HAP-1 (cell line): ENCODE data around the gene CLMP.
A peak's percentile ranks its signal among the peaks of the same experiment; 100 is the strongest.

Experiments used
- DNase-seq, 2 experiments: peaks; one replicate each; pipeline ENCODE4 v3.0.0-alpha.2; 2016 to 2020; ENCODE audit warnings: low spot score in 2 of 2
- H3K27me3 ChIP-seq: fragments of 250-450 bp; sonication (Bioruptor Pico); 2 replicates; pipeline ENCODE4 v1.5.1; 2020; ENCODE audit warnings: low read depth, mild to moderate bottlenecking, moderate library complexity
- H3K36me3 ChIP-seq: fragments of 250-450 bp; sonication (Bioruptor Pico); replicated peaks from 2 replicates; pipeline ENCODE4 v1.5.1; 2020; ENCODE audit warnings: mild to moderate bottlenecking
- H3K4me1 ChIP-seq: fragments of 250-450 bp; sonication (Bioruptor Pico); 2 replicates; pipeline ENCODE4 v1.5.1; 2020; ENCODE audit warnings: mild to moderate bottlenecking
- H3K4me3 ChIP-seq: fragments of 250-450 bp; sonication (Bioruptor Pico); 2 replicates; pipeline ENCODE4 v1.5.1; 2020; ENCODE audit warnings: mild to moderate bottlenecking, moderate library complexity
- H3K9me3 ChIP-seq: fragments of 250-450 bp; sonication (Bioruptor Pico); 2 replicates; pipeline ENCODE4 v1.5.1; 2020; ENCODE audit warnings: mild to moderate bottlenecking, moderate library complexity
- in situ Hi-C: fragments of 300-500 bp; cut with MboI; formaldehyde crosslinking; loops from 3 replicates; pipeline ENCODE4 v1.14.3; 2020; ENCODE audit warnings: low sequenced_read_pairs, inconsistent platforms, mixed read lengths

The CLMP gene

DNA sequence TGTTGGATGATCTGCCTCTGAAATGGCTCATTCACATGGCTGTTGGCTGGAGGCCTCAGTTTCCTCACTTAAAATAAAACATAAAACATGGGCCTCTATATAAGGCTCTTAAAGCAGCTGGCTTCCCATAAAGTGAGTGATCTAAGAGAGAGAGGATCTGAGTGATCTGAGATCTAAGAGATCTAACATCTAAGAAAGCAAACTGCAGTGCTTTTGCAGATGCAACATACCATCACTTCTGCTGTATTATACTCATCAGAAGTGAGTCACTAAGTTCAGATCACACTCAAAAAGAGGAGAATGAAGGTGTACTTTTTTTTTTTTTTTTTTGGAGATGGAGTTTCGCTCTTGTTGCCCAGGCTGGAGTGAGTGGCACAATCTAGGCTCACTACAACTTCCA is 115.0 kb downstream of the CLMP start:
- H3K9me3 ChIP-seq, result no peaks in the 10 kb centered on the region
- DNase-seq, result no peak
- no peaks in the 10 kb centered on the region for H3K36me3 ChIP-seq
- no peak overlapping the region for H3K4me3 ChIP-seq
- H3K27me3 ChIP-seq, result no peaks in the 10 kb centered on the region
- H3K4me1 ChIP-seq, result no peaks in the 10 kb centered on the region
- in situ Hi-C loops, result no loop called here

DNA sequence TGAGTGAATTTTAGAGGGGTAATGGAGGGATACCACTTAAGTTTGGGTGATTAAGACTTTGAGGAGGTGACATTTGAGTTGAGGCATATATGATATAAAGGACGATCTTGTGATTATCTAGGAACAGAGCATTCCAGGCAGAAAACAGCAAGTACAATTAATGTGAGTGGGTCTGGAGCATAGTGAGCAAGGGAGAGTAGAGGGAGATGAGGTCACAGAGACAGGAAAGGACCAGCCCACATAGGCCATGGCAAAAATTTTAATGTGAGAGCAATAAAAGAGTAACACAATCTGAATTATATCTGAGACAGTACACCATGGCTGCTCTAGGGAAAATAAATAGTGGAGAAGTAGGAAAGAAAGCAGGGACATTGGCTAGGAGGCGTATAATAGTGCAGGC is 118.6 kb downstream of the CLMP start:
- no peaks in the 10 kb centered on the region for H3K9me3 ChIP-seq
- H3K4me3 ChIP-seq, result no peak overlapping the region
- no peaks in the 10 kb centered on the region for H3K4me1 ChIP-seq
- no peak for DNase-seq
- H3K27me3 ChIP-seq, result no peaks in the 10 kb centered on the region
- H3K36me3 ChIP-seq, result no peaks in the 10 kb centered on the region
- in situ Hi-C loops, result no loop called here

DNA sequence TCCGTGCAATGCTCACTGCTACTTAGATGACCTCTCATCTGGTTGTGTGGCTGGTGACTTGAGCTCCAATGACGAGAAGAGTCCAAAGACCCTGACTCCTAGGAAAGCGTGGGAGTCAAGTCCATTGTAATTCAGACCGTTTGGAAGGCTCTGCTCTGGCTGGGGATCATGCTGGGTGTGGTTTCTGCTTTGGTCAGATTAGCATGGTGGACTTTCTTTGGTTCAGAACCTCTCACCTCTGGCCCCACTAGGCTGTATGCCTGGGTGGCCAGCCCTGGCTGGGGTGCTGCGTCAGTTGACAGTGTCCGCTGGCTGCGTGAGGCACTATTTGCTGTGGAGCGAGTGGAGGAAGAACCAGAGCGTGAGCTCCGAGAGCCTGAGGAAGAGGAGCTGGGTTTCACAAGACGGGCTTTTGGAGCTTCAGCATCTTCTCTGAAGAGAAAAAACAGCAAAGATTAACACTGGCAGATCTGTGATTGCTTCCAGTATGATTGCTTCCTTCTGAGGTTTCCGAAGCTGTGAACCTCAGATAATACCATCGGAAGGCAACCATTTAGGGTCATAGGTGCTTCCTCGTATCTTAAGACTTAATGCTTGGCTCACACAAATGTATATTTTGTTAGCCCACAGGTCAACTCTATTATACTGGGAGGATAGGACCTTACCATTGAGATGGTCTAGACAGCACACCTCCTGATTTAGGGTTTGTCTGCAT is 121.5 kb downstream of the CLMP start:
- DNase-seq, result no peak
- H3K9me3 ChIP-seq, result no peaks in the 10 kb centered on the region
- H3K4me1 ChIP-seq, result peaks cover 19% of the 10 kb centered on the region
- H3K36me3 ChIP-seq, result no peaks in the 10 kb centered on the region
- H3K27me3 ChIP-seq, result no peaks in the 10 kb centered on the region
- in situ Hi-C loops, result no loop called here
- no peak overlapping the region for H3K4me3 ChIP-seq

DNA sequence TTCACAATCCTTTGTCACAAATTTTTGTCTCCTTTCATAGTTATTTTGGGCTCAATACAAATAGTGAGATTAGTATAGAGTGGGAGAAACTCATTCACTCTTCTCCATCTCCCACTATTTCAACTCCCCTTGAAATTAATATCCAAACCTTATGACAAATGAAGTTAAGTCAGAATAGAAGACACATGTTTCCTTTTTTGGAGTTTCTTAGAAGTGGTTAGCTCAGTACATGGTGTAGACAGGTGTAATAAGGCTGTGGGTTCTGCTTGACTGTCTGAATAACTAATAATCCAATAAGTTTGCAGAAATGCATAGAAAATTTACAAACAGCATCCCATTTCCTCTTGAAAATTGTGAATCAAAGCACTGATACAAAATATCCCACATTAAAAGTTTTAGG is 122.3 kb downstream of the CLMP start:
- Histone ChIP-seq H3K9me3 (no peaks in the 10 kb centered on the region), H3K4me1 (peaks cover 19% of the 10 kb centered on the region), H3K27me3 (no peaks in the 10 kb centered on the region), H3K36me3 (no peaks in the 10 kb centered on the region), H3K4me3 (no peak overlapping the region)
- no peak for DNase-seq
- in situ Hi-C loops, result no loop called here

DNA sequence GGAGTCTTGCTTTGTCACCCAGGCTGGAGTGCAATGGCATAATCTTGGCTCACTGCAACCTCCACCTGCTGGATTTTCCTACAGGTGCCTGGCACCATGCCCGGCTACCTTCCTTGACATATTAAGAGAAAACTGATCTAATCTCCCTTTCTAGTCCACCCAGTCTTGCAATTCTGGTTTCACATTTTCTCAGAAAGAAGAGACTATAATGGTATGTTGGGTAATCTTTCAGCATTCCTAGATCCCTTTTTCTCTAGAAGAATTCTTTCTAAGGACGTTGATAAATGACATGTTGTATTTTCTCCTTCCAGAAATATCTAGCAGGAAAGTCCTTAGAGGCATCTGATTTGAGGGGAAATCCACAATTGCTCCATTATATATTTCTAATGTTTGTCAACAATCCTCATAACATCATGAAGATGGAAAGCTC is 122.7 kb downstream of the CLMP start:
- Histone ChIP-seq H3K4me1 (peaks cover 19% of the 10 kb centered on the region), H3K9me3 (no peaks in the 10 kb centered on the region), H3K4me3 (no peak overlapping the region), H3K36me3 (no peaks in the 10 kb centered on the region), H3K27me3 (no peaks in the 10 kb centered on the region)
- no peak for DNase-seq
- in situ Hi-C loops, result no loop called here

DNA sequence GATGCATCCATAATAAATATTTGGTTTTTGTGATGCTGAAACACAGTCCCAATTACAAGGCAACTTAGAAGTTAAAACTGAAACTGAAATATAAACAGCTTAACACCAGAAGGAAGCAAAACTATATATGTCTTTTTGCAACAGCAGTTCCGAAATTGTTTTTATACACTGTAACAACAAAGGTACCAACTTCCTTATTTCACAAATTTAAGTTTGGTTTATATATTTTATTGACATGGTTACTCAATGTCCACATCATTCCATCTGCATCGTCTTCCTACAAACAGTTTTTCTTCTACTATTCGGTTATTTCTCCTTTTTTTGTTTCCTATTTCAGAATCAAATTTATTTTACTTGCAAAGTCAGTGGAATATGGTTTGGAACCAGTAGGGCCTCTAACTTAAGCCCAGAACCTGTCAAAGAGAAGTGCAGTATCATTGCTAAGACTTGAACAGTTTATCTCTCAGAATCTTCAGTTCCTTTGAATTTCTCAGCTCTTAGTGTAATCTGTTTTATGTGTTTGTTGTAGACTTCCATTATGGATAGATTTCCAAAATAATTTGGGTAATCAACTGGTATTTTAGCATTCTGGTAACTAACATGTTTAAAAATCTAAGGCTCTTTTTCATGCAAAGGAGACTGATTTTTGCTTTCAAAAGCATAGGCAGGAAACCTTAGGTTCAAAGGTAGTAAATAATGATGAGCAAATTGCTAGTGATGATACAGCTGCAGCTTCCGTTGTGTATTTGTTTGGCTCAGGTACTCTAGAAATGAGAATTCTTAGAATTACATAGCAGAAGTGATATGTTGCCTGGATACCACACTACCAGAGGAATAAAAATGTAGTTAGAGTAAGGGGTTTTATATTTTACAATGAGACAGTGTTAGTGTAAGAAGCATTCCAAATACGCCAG is 124.9 kb downstream of the CLMP start:
- no peak overlapping the region for H3K4me3 ChIP-seq
- in situ Hi-C loops, result no loop called here
- peak in 1 of 2 experiments; percentile 27 for DNase-seq

DNA sequence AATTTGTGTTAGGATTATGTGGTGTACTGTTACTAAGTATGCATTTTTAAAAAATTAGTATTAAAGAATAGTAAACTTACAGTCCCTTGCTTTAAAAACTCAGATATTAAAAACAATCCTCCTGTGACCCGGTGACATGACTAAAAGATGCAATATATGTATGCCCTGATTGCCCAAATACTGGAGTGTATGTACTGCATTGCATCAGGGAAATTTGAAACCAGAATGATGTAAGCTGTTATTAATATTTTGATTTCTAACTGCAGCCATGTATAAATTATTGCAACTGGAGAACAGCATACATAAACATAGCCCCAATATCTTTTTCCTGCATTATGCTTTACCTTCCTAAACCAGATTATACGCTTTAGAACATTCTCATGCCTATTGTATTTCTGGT is 129.4 kb downstream of the CLMP start:
- in situ Hi-C loops, result no loop called here
- Histone ChIP-seq H3K36me3 (peaks cover 18% of the 10 kb centered on the region), H3K9me3 (no peaks in the 10 kb centered on the region), H3K4me1 (peaks cover 25% of the 10 kb centered on the region), H3K4me3 (no peak overlapping the region), H3K27me3 (no peaks in the 10 kb centered on the region)
- no peak for DNase-seq

More for the DNA sequence above, 124.9 kb downstream of the CLMP start:
- H3K9me3 ChIP-seq, result no peaks in the 10 kb centered on the region
- H3K36me3 ChIP-seq, result no peaks in the 10 kb centered on the region
- peaks cover 19% of the 10 kb centered on the region for H3K4me1 ChIP-seq
- H3K27me3 ChIP-seq, result no peaks in the 10 kb centered on the region

DNA sequence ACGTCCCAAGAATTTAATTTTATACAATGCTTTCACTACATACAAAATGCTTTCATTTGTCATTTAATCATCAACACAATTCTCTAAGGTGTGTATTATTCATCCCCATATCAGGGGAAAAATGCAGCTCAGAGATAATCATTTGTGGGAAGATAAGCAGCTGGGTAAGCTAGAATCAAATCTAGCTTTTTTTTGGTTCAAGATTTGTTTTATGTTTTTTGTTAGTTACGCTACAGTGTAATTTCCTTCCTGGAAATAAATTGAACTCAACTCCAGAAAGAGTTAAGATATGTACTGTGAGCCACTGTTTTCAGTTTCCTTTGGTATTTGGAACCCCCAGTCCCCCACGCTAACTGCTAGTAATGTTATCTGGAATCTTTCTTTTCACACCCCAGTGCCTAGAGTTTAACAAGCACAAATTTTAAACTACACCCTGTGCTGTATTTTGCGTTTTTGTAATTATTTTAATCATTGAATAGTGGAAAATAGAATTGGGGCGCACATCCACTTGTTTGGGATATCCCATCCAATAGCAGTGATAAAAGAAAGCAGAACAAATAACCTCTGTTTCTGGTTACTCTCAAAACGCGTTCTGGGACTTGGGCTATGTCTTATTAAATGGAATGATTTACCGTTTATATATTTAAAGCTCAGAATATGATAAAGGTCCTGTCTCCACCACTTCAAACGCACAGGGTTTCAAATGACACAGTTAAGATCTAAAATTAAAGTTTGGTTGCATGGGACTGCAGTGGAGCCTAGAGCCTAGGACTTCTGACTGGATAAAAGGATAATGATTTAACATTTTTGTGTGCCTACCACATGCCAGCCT is 131.0 kb downstream of the CLMP start:
- no peaks in the 10 kb centered on the region for H3K9me3 ChIP-seq
- peak overlapping the region; percentile 99 for H3K4me3 ChIP-seq
- H3K36me3 ChIP-seq, result peaks cover 33% of the 10 kb centered on the region
- no peaks in the 10 kb centered on the region for H3K27me3 ChIP-seq
- in situ Hi-C loops, result no loop called here
- DNase-seq, result no peak
- H3K4me1 ChIP-seq, result peaks cover 15% of the 10 kb centered on the region

DNA sequence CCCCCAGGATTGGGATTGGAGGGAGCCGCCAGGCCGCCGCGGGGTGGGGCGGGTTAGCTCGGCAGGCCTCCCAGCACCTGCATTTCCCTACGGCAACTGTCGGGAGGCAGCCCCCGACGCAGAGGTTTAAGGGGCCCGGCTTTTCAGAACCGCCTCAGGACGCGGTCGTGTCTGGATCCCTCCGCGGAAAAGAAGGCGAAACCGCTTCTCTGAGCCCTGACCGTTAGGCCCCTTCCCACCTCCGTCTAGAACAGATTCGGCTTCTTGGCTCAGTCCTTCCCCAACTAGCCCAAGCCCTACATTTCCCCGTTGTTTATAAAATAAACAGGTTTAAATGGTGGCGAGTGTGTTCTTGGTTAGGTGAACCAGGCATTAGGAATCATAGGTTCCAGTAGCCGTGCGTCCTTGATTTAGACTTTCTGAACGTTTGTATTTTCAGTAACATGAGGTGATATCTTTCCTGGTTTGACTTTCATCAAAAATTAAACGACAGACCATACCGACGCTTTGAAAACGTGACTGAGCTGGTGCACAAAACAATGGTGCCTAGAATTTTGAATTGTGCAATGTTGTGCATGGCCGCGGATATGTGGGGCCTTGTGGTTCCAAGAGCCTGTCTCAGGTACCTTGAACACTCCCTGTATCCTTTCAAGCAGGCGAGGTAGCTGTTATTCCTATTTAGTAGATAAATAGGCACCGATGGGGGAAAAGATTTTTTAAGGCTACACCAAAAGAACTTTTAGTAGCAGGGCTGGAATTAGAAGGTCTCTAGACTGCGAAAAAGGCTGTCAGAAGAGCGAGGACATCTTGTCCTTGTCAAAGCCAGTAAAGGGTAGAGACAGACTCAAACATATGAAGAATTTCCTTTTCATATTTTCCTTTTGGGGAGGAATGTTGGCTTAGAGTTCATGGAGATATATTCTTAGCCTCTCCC is 131.9 kb downstream of the CLMP start:
- no peaks in the 10 kb centered on the region for H3K9me3 ChIP-seq
- peaks cover 23% of the 10 kb centered on the region for H3K4me1 ChIP-seq
- in situ Hi-C loops, result no loop called here
- peaks cover 42% of the 10 kb centered on the region for H3K36me3 ChIP-seq
- no peaks in the 10 kb centered on the region for H3K27me3 ChIP-seq
- DNase-seq, result peak; percentile 29 to 56
- peak overlapping the region; percentile 99 for H3K4me3 ChIP-seq

DNA sequence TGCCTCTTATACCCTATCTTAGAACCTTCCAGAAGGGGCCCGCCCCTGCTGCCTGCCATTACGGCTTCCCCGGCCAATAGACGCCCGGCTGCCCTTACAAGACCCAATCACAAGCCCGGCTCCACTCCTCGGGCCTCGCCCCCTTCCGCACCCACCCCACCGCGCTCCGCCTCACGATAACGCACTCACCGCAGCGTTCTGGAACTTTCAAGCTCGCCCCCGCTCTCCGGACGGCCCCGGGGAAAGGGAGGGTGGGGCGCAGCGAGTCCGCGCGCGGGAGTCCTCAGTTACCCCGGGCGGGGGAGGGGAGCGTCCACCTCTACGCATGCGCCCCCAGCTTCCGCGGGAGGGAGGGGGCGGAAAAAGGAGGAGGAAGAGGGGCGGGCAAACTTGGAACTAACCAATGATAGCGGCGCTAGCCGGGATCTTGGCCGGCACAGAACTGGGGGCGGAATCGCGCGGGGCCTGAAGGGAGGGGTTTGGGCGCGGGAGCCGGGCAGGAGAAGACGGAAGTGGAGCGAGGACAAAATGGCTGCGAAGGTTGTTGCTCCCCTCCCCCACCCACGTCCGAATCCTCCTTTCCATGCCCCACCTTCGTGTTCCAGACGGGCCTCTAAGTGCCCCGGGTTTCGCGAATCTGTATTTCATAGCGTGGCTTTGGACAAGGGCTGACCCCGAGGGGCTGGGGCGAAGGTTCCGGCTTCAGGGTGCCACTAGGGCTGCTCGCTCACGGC is 132.7 kb downstream of the CLMP start:
- peaks cover 24% of the 10 kb centered on the region for H3K4me1 ChIP-seq
- H3K36me3 ChIP-seq, result peaks cover 51% of the 10 kb centered on the region
- H3K27me3 ChIP-seq, result no peaks in the 10 kb centered on the region
- DNase-seq, result peak; percentile 96 to 98
- H3K9me3 ChIP-seq, result no peaks in the 10 kb centered on the region
- H3K4me3 ChIP-seq, result peak overlapping the region; percentile 99
- in situ Hi-C loops, result no loop called here

DNA sequence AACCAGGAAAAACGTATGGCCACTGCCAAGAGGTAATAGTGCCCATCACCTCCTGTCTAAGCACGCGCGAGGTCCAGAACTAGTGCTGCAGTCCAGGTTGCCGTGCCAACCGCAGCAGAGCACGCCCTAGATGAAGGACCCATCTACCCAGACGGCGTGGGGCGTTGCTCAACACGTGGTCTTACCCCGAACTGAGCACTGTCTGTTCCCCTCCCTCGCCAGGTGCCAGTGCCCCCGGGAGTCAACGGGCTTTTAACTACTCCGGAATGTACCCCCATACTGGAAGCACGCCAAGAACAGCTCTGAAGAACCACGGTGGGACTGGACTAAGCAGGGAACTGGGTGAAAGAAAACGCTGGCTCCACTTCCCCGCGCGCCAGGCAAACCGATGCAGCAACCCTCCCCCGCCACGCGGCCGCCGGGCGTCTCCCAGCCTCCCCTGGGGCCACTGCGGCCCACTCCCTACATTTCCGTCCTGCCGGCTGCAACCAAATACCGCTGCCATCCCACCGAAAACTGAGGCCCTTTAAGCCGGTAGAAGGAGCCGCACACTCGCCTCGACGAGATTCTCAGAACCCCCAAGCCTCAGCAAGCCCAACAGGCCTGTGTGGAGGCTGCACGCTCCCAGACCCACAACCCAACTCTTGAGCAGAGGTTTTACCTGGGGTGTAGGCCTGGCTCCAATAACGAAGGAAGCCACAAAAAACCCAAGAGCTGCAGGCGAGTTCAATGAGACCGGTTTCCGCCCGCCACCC is 133.5 kb downstream of the CLMP start, which contains the start of gene HSPA8:
Gene HSPA8 (minus strand): TSS at position 734 of the 755 bp plus-strand sequence. CDS start 812 bp downstream, outside the sequence.
- in situ Hi-C loops, result no loop called here
- peak; percentile 28 to 69 for DNase-seq

More for the DNA sequence above, 133.5 kb downstream of the CLMP start, which contains the start of gene HSPA8:
- peaks cover 58% of the 10 kb centered on the region for H3K36me3 ChIP-seq
- H3K27me3 ChIP-seq, result no peaks in the 10 kb centered on the region
- peak within 1 kb of the TSS; percentile 99 for H3K4me3 ChIP-seq
- no peaks in the 10 kb centered on the region for H3K9me3 ChIP-seq
- H3K4me1 ChIP-seq, result peaks cover 24% of the 10 kb centered on the region
